DND-41 (cell line): ENCODE measurements around the gene SWSAP1.

Experiments used
- ATAC-seq: fragments of 200-7000 bp; cut with Tn5 transposase; 3 replicates; pipeline ENCODE4 v1.9.1; 2021; ENCODE audit warnings: low read depth; ENCODE audit not compliant: insufficient read depth
- DNase-seq: peaks from one replicate; pipeline ENCODE4 v3.0.0-alpha.2; 2020
- H2AFZ ChIP-seq: 2 replicates; pipeline ENCODE4 v1.6.0; 2012; ENCODE audit warnings: low read depth, low read length
- H3K27ac ChIP-seq: 2 replicates; pipeline ENCODE4 v1.5.1; 2012; ENCODE audit warnings: low read length, inconsistent platforms
- H3K27me3 ChIP-seq: fragments of 200-600 bp; sonication (generic); 2 replicates; pipeline ENCODE4 v1.6.0; 2012; ENCODE audit warnings: low read length, mild to moderate bottlenecking, inconsistent platforms; ENCODE audit not compliant: insufficient read depth, poor library complexity
- H3K36me3 ChIP-seq: 2 replicates; pipeline ENCODE4 v1.5.1; 2012; ENCODE audit warnings: low read length, inconsistent platforms; ENCODE audit not compliant: insufficient read depth
- H3K4me1 ChIP-seq: 2 replicates; pipeline ENCODE4 v1.5.1; 2012; ENCODE audit warnings: mild to moderate bottlenecking, low read length; ENCODE audit not compliant: insufficient read depth
- H3K4me2 ChIP-seq: 2 replicates; pipeline ENCODE4 v1.6.0; 2012; ENCODE audit warnings: mild to moderate bottlenecking, moderate library complexity, low read length, inconsistent platforms; ENCODE audit not compliant: insufficient read depth
- H3K4me3 ChIP-seq, 2 experiments: fragments of 200-600 bp in 1 of 2; shearing (Covaris generic) in 1 of 2; 2 replicates each; pipeline ENCODE4 v1.5.1; 2012 to 2016; ENCODE audit warnings: inconsistent platforms in 2 of 2, low read length in 2 of 2, mild to moderate bottlenecking in 2 of 2, low read depth in 1 of 2, moderate library complexity in 1 of 2
- H3K79me2 ChIP-seq: 2 replicates; pipeline ENCODE4 v1.6.0; 2012; ENCODE audit warnings: low read length, inconsistent platforms; ENCODE audit not compliant: insufficient read depth
- H3K9ac ChIP-seq: 2 replicates; pipeline ENCODE4 v1.6.0; 2012; ENCODE audit warnings: low read depth, mild to moderate bottlenecking, inconsistent platforms, low read length, moderate library complexity
- H3K9me3 ChIP-seq: 2 replicates; pipeline ENCODE4 v1.5.1; 2012; ENCODE audit warnings: low read length, moderate library complexity, mild to moderate bottlenecking, inconsistent platforms; ENCODE audit not compliant: insufficient read depth, severe bottlenecking
- H4K20me1 ChIP-seq: 2 replicates; pipeline ENCODE4 v1.6.0; 2012; ENCODE audit warnings: low read length; ENCODE audit not compliant: insufficient read depth
- CTCF ChIP-seq: IDR thresholded peaks from 2 replicates; pipeline ENCODE4 v1.5.1; 2012; ENCODE audit warnings: borderline replicate concordance, low read length, moderate library complexity, mild to moderate bottlenecking; ENCODE audit not compliant: poor library complexity, severe bottlenecking; ENCODE audit errors: extremely low read depth
- EZH2 ChIP-seq: IDR thresholded peaks from 3 replicates; pipeline ENCODE4 v1.6.1; 2012; ENCODE audit warnings: borderline replicate concordance, low read depth, mild to moderate bottlenecking, moderate library complexity, low read length, inconsistent platforms; ENCODE audit not compliant: severe bottlenecking

Gene SWSAP1

GRCh38 chr19:11384778-11385129 is 10.3 kb downstream of the SWSAP1 start:
- H3K27ac ChIP-seq = no peak overlapping the region
- ATAC-seq = no peak
- no peak overlapping the region for H3K4me2 ChIP-seq
- no peak for DNase-seq
- H3K9ac ChIP-seq = no peak overlapping the region
- TF ChIP-seq CTCF = no peak
- no peak for TF ChIP-seq EZH2
- no peak overlapping the region for H2AFZ ChIP-seq
- no peaks in the 10 kb centered on the region for H3K27me3 ChIP-seq
- peaks cover 19% of the 10 kb centered on the region for H3K4me1 ChIP-seq
- H3K4me3 ChIP-seq = no peak overlapping the region
- H3K79me2 ChIP-seq = peaks cover 10% of the 10 kb centered on the region
- H3K9me3 ChIP-seq = no peaks in the 10 kb centered on the region
- H4K20me1 ChIP-seq = no peaks in the 10 kb centered on the region
- no peaks in the 10 kb centered on the region for H3K36me3 ChIP-seq

GRCh38 chr19:11387162-11388034 is 12.9 kb downstream of the SWSAP1 start:
- H3K79me2 ChIP-seq = no peaks in the 10 kb centered on the region
- no peak overlapping the region for H3K9ac ChIP-seq
- no peaks in the 10 kb centered on the region for H4K20me1 ChIP-seq
- TF ChIP-seq EZH2 (no peak), CTCF (no peak)
- no peaks in the 10 kb centered on the region for H3K4me1 ChIP-seq
- no peak overlapping the region for H3K4me3 ChIP-seq
- DNase-seq (no peak), ATAC-seq (no peak)
- no peaks in the 10 kb centered on the region for H3K36me3 ChIP-seq
- H2AFZ ChIP-seq = no peak overlapping the region
- no peaks in the 10 kb centered on the region for H3K9me3 ChIP-seq
- H3K27me3 ChIP-seq = no peaks in the 10 kb centered on the region
- H3K4me2 ChIP-seq = no peak overlapping the region
- H3K27ac ChIP-seq = no peak overlapping the region

- no peaks in the 10 kb centered on the region for H3K9me3 ChIP-seq
- peaks cover 4% of the 10 kb centered on the region; the same call in 1 of the 2 replicates for H3K4me1 ChIP-seq
- DNase-seq (no peak), ATAC-seq (no peak)
- no peak overlapping the region for H3K4me2 ChIP-seq
- TF ChIP-seq CTCF = no peak
- no peak for TF ChIP-seq EZH2
- no peaks in the 10 kb centered on the region for H3K36me3 ChIP-seq
- no peaks in the 10 kb centered on the region for H4K20me1 ChIP-seq
- no peak overlapping the region for H3K27ac ChIP-seq
- no peak overlapping the region for H3K4me3 ChIP-seq
- no peaks in the 10 kb centered on the region for H3K27me3 ChIP-seq
- no peaks in the 10 kb centered on the region for H3K79me2 ChIP-seq
- H2AFZ ChIP-seq = no peak overlapping the region
- H3K9ac ChIP-seq = no peak overlapping the region
Observed at GRCh38 chr19:11390359-11390758, 15.9 kb downstream of the SWSAP1 start.
